ENCODE data around the gene HRK. TPM values are rescaled to one million over a fixed set of nuclear protein-coding genes. Genes with fewer than 3 reads are reported as not detected.

HRK gene
- total and polyA plus RNA-seq, 9 of the 15 experiments (the other 6 are each of a cell fraction or from before 2014, with no cell fraction given) = 0.01 to 0.05 (median 0.04) TPM; not detected in 6

DNA sequence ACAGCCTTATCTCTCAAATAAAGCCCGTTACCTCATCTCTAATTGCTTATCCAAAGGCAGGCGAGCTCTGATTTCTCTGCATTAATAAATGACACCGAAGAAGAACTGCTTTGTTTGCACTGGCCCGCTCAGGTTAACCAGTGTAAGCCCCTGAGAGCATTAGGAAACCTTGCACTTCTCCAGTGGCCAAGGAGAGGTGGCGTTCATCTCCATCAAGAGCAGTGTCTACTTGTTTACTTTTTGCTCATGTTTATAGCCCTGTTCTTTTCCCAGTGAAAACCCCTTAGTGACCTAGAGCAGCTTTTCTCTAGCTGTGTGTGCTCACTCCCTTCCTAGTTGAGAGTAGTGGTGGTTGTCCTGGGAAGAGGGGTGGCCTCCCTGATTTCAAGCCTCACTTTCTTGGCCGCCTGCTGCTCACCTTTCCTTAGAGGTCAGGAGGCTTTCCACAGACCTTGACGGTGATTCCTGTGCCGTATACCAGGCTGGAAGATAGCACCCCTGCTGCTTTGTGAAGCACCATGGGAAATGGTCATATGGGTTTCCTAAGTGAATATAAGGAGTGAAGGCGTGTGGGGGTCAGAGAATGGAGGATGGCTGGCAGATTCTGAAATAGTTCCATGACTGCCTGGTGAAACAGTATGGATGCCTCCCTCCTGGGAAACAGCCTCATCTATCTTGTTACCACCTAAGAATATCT is 46.2 kb upstream of the HRK start:
- ATAC-seq = no peak
- 59% methylated on average over 9 of the region's 9 CpGs for WGBS (ENCODE audit: insufficient coverage, low coverage, missing lambda C conversion rate)
- Histone ChIP-seq H3K36me3 (ENCODE audit: control insufficient read depth, insufficient read depth, low read length) (peaks cover 12% of the 10 kb centered on the region; the same call in 2 of the 3 replicates), H3K79me2 (ENCODE audit: control insufficient read depth, insufficient read depth, low read length) (no peaks in the 10 kb centered on the region), H3K9me3 (replicated peaks; ENCODE audit: control insufficient read depth, insufficient read depth, low read depth, low read length) (no peaks in the 10 kb centered on the region), H3K4me1 (replicated peaks in 1 of 2; ENCODE audit: control insufficient read depth in 2 of 2, insufficient read depth in 2 of 2, low read length in 2 of 2) (peaks cover 0 to 9% of the 10 kb centered on the region in 2 experiments; a peak in 3 of 5 replicates), H4K20me1 (replicated peaks; ENCODE audit: control insufficient read depth, insufficient read depth, low read length) (no peaks in the 10 kb centered on the region), H3K9ac (ENCODE audit: insufficient read depth in 1 of 2, low read depth in 2 of 2, low read length in 2 of 2) (no peak overlapping the region), H3K27me3 (ENCODE audit: control insufficient read depth in 2 of 2, insufficient read depth in 2 of 2, low read length in 2 of 2) (no peaks in the 10 kb centered on the region), H3K27ac (ENCODE audit: extremely low read depth, low read depth, low read length) (no peak overlapping the region), H3K4me3 (no peak overlapping the region), H2AFZ (ENCODE audit: low read depth, low read length) (no peak overlapping the region), H3K4me2 (ENCODE audit: insufficient read depth, low read length) (no peak overlapping the region), H3K9me1 (ENCODE audit: control insufficient read depth, insufficient read depth, low read length) (no peaks in the 10 kb centered on the region)
- FAIRE-seq = no peak
- intact Hi-C loops (cut with micrococcal nuclease) (no loop called here), in situ Hi-C loops (cut with MboI) (no loop called here)
- ChIA-PET POLR2A (interaction anchor here (0.9 to 1.1 kb wide), 3 partner anchors 8 to 13 kb away, joined by 3 to 4 read pairs (median 3); no protein-coding TSS in a partner anchor), CTCF (ENCODE audit: low intra/inter-chr PET ratio) (no interaction called here)
- no peak for DNase-seq (ENCODE audit: extremely low read depth in 1 of 4, low spot score in 3 of 4)
- no TSS peak for BruUV-seq (replicated peaks)
- no peak for TF ChIP-seq CCNT2 (IDR thresholded peaks at IDR 0.05; ENCODE audit: borderline replicate concordance, extremely low read depth, insufficient read length, low read depth, low read length)
- TF ChIP-seq ZNF695 (CRISPR knock-in tag; IDR thresholded peaks at IDR 0.05) = no peak
- TF ChIP-seq, protein P1, sequence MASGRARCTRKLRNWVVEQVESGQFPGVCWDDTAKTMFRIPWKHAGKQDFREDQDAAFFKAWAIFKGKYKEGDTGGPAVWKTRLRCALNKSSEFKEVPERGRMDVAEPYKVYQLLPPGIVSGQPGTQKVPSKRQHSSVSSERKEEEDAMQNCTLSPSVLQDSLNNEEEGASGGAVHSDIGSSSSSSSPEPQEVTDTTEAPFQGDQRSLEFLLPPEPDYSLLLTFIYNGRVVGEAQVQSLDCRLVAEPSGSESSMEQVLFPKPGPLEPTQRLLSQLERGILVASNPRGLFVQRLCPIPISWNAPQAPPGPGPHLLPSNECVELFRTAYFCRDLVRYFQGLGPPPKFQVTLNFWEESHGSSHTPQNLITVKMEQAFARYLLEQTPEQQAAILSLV (tag; IDR thresholded peaks at IDR 0.05) = no peak
- TF ChIP-seq TEAD4 (IDR thresholded peaks at IDR 0.05; ENCODE audit: low read length) = no peak
- no peak for TF ChIP-seq TEAD4 (CRISPR knock-in tag; IDR thresholded peaks at IDR 0.05; ENCODE audit: borderline replicate concordance)
- TF ChIP-seq RFX1 (IDR thresholded peaks at IDR 0.05) = no peak
- no peak for TF ChIP-seq ZNF12 (CRISPR knock-in tag; IDR thresholded peaks at IDR 0.05)
- TF ChIP-seq ESRRB (CRISPR knock-in tag; IDR thresholded peaks at IDR 0.05; ENCODE audit: borderline replicate concordance) = no peak
- no peak for TF ChIP-seq HLTF (IDR thresholded peaks at IDR 0.05)
- TF ChIP-seq CBFA2T3 (IDR thresholded peaks at IDR 0.05) = no peak
- no peak for TF ChIP-seq SAFB2 (IDR thresholded peaks at IDR 0.05; ENCODE audit: borderline replicate concordance, low read depth, low read length, severe bottlenecking)
- no peak for TF ChIP-seq CREM (IDR thresholded peaks at IDR 0.05; ENCODE audit: low read depth)
- TF ChIP-seq, protein P2, sequence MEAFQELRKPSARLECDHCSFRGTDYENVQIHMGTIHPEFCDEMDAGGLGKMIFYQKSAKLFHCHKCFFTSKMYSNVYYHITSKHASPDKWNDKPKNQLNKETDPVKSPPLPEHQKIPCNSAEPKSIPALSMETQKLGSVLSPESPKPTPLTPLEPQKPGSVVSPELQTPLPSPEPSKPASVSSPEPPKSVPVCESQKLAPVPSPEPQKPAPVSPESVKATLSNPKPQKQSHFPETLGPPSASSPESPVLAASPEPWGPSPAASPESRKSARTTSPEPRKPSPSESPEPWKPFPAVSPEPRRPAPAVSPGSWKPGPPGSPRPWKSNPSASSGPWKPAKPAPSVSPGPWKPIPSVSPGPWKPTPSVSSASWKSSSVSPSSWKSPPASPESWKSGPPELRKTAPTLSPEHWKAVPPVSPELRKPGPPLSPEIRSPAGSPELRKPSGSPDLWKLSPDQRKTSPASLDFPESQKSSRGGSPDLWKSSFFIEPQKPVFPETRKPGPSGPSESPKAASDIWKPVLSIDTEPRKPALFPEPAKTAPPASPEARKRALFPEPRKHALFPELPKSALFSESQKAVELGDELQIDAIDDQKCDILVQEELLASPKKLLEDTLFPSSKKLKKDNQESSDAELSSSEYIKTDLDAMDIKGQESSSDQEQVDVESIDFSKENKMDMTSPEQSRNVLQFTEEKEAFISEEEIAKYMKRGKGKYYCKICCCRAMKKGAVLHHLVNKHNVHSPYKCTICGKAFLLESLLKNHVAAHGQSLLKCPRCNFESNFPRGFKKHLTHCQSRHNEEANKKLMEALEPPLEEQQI (IDR thresholded peaks at IDR 0.05) = no peak
- TF ChIP-seq, protein P3, sequence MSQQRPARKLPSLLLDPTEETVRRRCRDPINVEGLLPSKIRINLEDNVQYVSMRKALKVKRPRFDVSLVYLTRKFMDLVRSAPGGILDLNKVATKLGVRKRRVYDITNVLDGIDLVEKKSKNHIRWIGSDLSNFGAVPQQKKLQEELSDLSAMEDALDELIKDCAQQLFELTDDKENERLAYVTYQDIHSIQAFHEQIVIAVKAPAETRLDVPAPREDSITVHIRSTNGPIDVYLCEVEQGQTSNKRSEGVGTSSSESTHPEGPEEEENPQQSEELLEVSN (IDR thresholded peaks at IDR 0.05; ENCODE audit: borderline replicate concordance in 1 of 2, extremely low read depth in 1 of 2, insufficient read depth in 1 of 2, insufficient read length in 1 of 2, low read depth in 1 of 2, low read length in 1 of 2, poor library complexity in 1 of 2, severe bottlenecking in 1 of 2) = no peak
- TF ChIP-seq ASH1L (IDR thresholded peaks at IDR 0.05; ENCODE audit: borderline replicate concordance, low read depth, partially characterized antibody) = no peak
- TF ChIP-seq, protein P4, sequence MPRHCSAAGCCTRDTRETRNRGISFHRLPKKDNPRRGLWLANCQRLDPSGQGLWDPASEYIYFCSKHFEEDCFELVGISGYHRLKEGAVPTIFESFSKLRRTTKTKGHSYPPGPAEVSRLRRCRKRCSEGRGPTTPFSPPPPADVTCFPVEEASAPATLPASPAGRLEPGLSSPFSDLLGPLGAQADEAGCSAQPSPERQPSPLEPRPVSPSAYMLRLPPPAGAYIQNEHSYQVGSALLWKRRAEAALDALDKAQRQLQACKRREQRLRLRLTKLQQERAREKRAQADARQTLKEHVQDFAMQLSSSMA (CRISPR knock-in tag; IDR thresholded peaks at IDR 0.05) = no peak
- no peak for TF ChIP-seq MYNN (IDR thresholded peaks at IDR 0.05)
- no peak for TF ChIP-seq MYNN (CRISPR knock-in tag; IDR thresholded peaks at IDR 0.05)
